Measurements from ENCODE around the gene RIBC2. TPM values are rescaled to one million over a fixed set of nuclear protein-coding genes. Genes with fewer than 3 reads are reported as not detected.

Gene RIBC2
- polyA plus RNA-seq, 6 donors from 2014 or later, result 0.20 TPM; not detected in 5

DNA sequence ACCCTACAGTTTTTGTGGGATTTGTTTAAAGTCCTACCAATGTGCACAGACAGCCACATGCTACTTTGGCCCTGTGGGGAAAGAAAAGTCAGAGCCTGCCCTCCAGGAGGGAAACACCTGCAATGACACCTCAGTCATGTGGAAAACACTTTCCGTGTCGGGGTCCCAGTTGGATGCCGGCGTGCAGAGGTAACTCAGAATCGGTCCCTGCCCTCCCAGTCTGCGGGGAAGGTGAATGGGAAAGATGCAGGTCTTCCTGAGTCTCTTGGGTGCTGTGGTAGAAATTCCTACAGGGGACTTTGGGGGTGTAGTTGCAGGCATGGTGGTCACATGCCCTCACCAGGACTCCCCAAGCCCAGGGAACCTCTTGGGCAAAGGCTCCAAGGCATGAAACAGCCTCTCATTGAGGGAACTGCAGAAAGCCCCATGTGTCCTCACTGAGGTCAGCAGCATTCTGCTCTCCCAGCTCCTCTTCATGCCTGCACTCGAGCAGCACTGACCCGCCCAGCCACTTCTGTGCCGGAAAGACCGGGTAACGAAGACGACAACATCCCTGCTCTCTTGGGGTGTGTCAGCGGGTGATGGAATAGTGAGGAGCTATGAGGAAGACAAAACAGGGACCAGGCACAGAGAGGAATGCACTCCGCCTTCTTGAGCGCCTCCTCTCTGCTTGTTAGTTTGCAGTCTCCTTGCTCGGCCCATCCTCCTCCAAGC lies 4.7 kb downstream of the RIBC2 start:
- Mint-ChIP-seq H3K4me1 (peaks cover 3 to 7% (median 6%) of the 10 kb centered on the region in 3 donors), H3K27me3 (peaks cover 0 to 6% (median 0%) of the 10 kb centered on the region in 3 donors), H3K4me3 (no peak overlapping the region), H3K9me3 (peaks cover 0 to 1% (median 0%) of the 10 kb centered on the region in 7 donors), H3K36me3 (no peaks in the 10 kb centered on the region), H3K27ac (peak overlapping the region in 1 of 6 donors; percentile 52)
- DNase-seq (no peak), ATAC-seq (ENCODE audit: low read depth in 2 of 2) (no peak)

DNA sequence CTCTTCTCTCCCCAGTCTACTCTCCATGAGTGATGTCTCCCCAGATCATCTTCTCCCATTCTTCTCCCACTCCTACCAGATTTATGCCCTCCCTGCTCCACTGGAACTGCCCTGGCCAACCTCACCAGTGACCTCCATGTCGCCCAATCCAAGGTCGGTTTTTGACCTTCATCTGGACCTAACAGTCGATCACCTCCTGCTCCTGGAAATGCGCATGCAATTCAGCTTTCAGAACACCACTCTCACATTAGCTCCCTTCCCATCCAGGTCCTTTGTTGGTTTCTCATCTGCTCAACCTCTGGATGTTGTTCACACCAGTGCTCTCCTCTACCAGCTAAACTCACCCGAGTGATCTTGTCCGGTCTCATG lies 5.3 kb downstream of the RIBC2 start:
- no peak for DNase-seq
- H3K27ac Mint-ChIP-seq, result peak overlapping the region in 2 of 6 donors; percentile 11 to 52
- H3K9me3 Mint-ChIP-seq, result peaks cover 0 to 1% (median 0%) of the 10 kb centered on the region in 7 donors
- ATAC-seq (ENCODE audit: low read depth in 2 of 2), result no peak
- H3K4me1 Mint-ChIP-seq, result peaks cover 2 to 4% (median 3%) of the 10 kb centered on the region in 3 donors
- no peak overlapping the region for H3K4me3 Mint-ChIP-seq
- H3K27me3 Mint-ChIP-seq, result peaks cover 0 to 3% (median 0%) of the 10 kb centered on the region in 3 donors
- no peaks in the 10 kb centered on the region for H3K36me3 Mint-ChIP-seq

DNA sequence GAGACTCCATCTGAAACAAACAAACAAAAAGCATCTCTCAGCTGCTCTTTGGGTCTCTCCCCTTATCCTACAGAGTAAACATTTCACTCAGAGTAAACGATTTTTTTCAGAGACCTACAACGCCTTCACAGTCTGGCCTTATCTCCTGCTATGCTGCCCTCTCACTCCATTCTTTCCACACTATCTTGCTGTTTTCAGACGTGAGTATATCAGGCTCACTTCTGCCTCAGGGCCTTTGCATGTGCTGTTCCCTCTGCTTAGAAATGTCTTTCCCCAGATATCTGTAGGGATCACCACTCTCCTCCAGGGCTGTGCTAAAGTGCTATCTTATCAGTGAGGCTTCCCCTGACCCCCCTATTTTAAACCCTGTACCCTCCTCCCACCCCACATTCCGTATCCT lies 6.5 kb downstream of the RIBC2 start:
- Mint-ChIP-seq H3K9me3 (peaks cover 0 to 2% (median 0%) of the 10 kb centered on the region in 7 donors), H3K27me3 (no peaks in the 10 kb centered on the region), H3K27ac (peak overlapping the region in 1 of 6 donors; percentile 60), H3K36me3 (no peaks in the 10 kb centered on the region), H3K4me1 (no peaks in the 10 kb centered on the region), H3K4me3 (no peak overlapping the region)
- DNase-seq (no peak), ATAC-seq (ENCODE audit: low read depth in 2 of 2) (no peak)

DNA sequence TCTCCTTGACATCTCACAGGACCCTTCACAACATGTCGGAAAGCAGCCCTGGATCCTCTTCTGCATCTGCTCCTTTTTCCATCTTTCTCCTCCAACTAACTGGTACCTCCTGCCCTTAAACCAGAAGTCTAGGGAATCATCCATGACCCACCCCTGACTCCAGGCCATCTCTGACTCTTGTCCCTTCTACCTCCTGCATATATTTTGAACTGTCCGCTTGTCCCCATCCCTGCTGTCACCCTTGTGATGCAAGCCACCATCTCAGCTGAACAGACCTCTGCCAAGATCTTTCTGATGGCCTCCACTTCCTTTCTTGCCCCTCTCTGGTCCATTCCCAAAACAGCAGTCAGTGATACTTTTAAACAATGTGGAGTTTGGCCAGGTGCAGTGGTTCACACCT lies 7.0 kb downstream of the RIBC2 start:
- Mint-ChIP-seq H3K27ac (peak overlapping the region in 2 of 6 donors; percentile 5 to 52), H3K36me3 (no peaks in the 10 kb centered on the region), H3K4me1 (no peaks in the 10 kb centered on the region), H3K9me3 (peaks cover 0 to 2% (median 0%) of the 10 kb centered on the region in 7 donors), H3K27me3 (no peaks in the 10 kb centered on the region), H3K4me3 (no peak overlapping the region)
- DNase-seq, result no peak
- no peak for ATAC-seq (ENCODE audit: low read depth in 2 of 2)

DNA sequence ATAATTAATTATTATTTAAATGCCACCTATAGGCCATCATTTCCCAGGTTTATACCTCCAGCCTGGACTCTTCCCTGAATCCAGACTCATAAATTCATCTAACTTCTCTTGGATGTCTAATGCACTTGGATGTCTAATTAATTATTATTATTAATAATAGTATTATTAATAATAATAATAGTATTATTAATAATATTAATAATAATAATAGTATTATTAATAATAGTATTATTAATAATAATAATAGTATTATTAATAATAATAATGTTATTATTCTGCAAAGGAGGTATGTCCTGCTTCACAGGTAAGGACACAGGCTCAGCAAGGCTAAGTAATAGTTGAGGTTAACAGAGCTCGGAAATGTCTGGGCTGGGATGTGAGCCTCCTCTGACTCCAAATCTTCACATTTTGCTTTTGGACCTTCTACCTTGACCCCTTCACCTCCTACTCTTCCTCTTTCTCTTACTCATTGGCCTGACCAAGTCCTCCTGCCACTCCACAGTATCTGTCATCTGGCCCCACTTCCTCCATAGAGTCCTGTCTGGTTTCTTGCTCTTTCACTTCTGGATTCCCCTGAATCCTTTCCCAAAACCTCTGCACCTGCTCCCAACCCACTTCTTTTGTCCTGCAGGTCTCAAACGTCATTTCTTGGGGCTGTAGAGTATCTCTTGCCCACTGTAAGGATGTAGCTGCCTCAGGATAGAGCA lies 8.0 kb downstream of the RIBC2 start:
- DNase-seq, result no peak
- ATAC-seq (ENCODE audit: low read depth in 2 of 2), result no peak
- H3K27ac Mint-ChIP-seq, result no peak overlapping the region

DNA sequence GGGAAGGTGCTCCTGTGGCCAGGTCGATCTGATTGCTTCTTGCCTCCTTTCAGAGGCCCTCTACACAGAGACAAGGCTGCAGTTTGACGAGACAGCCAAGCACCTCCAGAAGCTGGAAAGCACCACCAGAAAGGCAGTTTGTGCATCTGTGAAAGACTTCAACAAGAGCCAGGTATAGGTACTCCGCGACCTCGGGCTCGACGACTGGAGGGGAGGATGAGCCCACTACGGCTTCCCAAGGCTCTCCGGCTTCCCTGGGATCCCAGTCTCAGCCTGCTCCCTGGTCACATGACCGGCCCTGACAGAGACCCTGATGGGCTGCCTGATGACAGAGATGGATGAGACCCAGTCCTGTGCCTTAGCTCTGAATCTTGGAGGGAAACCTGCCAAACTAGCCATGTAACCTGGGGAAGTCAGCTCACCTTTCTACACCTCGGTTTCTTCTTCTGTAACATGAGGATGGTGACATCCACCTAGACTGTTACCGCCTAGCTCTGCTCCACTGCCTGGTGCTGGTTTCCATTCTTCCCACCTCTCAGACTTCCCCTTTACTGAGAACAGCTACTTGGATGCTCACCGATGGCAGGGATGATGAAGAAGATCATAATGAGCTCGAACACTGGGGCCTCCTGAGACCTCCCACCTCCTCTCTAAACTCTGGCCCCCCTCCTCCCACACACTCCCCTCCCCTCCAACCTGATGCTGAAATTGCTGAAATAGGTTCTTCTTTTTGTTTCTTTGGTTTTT lies 8.9 kb downstream of the RIBC2 start:
- Mint-ChIP-seq H3K4me1 (peaks cover 0 to 6% (median 0%) of the 10 kb centered on the region in 3 donors), H3K4me3 (no peak overlapping the region), H3K36me3 (peaks cover 0 to 16% of the 10 kb centered on the region in 2 donors), H3K27me3 (peaks cover 0 to 15% (median 0%) of the 10 kb centered on the region in 3 donors), H3K9me3 (peaks cover 0 to 11% (median 10%) of the 10 kb centered on the region in 7 donors), H3K27ac (peak overlapping the region in 1 of 6 donors; percentile 59)
- ATAC-seq (ENCODE audit: low read depth in 2 of 2) (no peak), DNase-seq (no peak)

More for the DNA sequence above, 8.0 kb downstream of the RIBC2 start:
- peaks cover 0 to 7% (median 0%) of the 10 kb centered on the region in 3 donors for H3K27me3 Mint-ChIP-seq
- peaks cover 0 to 7% of the 10 kb centered on the region in 2 donors for H3K36me3 Mint-ChIP-seq
- H3K4me3 Mint-ChIP-seq, result no peak overlapping the region
- H3K4me1 Mint-ChIP-seq, result peaks cover 0 to 5% (median 0%) of the 10 kb centered on the region in 3 donors
- peaks cover 0 to 6% (median 4%) of the 10 kb centered on the region in 7 donors for H3K9me3 Mint-ChIP-seq

DNA sequence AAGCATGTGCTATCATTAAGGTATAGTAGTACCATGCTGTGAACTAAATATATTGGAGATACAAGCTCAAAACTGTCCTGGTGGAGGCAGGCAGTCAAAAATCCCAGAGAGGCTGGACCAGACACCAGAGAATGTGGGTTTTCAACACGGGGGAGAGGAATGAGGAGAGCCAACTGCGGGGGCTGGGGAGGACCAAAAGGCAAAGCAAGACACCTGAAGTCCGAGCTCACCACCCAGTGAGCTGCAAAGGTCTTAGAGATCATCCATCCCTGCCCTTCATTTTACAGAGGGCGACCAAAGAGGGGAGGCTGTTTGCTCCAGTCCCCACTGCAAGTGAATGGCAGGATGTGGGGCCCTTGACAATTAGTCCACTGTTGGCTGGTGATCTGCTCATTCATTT lies 10.0 kb downstream of the RIBC2 start:
- H3K4me1 Mint-ChIP-seq, result peaks cover 6 to 14% (median 7%) of the 10 kb centered on the region in 3 donors
- peak overlapping the region in 1 of 6 donors; percentile 73 for H3K27ac Mint-ChIP-seq
- peaks cover 0 to 16% of the 10 kb centered on the region in 2 donors for H3K36me3 Mint-ChIP-seq
- H3K9me3 Mint-ChIP-seq, result peaks cover 0 to 11% (median 10%) of the 10 kb centered on the region in 7 donors
- DNase-seq, result no peak
- no peak for ATAC-seq (ENCODE audit: low read depth in 2 of 2)
- peaks cover 0 to 24% (median 0%) of the 10 kb centered on the region in 3 donors for H3K27me3 Mint-ChIP-seq
- no peak overlapping the region for H3K4me3 Mint-ChIP-seq

DNA sequence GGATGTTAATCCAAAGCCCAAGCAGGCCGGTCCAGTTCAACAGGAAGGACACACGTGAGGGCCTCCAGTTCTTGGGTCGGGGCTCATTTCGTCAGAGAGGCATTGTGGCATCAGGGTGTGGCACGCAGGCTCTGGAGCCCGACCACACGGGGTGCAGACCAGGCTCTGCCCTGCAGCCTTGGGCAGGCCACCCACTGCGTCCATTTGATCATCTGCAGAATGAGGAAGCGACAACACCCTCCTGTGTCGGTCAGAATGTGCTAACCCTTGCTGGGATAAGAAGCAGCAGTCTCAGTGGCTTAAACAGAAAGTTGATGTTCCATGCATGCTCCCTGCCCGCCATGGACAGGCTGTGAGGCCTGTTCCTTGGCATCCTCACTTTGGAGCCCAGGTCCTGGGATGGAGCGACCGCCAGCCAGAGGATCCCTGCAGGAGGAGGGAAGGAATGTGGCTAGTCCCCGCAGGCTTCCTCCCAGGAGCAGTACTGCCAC lies 10.8 kb downstream of the RIBC2 start:
- Mint-ChIP-seq H3K4me1 (peaks cover 14 to 21% (median 15%) of the 10 kb centered on the region in 3 donors), H3K36me3 (peaks cover 0 to 16% of the 10 kb centered on the region in 2 donors), H3K27ac (no peak overlapping the region), H3K27me3 (peaks cover 0 to 25% (median 0%) of the 10 kb centered on the region in 3 donors), H3K9me3 (peaks cover 0 to 11% (median 10%) of the 10 kb centered on the region in 7 donors), H3K4me3 (no peak overlapping the region)
- ATAC-seq (ENCODE audit: low read depth in 2 of 2) (no peak), DNase-seq (no peak)

DNA sequence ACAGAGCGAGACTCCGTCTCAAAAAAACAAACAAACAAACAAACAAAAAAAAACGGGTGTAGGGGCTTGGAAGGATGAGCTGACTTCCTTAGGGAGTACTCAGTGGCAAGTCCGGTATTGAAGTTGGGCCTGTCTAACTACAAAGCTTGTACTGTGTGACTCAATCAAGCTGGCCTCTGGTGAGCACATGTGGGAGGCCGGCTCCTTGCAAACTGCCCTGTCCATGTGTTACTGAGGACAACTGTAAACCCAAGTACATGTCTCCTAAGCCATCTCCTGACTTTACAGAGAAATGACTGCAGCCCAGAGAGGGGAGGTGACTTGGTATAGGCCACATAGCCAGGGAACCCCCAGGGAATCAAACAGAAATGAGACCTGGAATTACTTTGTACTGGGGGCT lies 11.6 kb downstream of the RIBC2 start:
- Mint-ChIP-seq H3K27ac (no peak overlapping the region), H3K9me3 (peaks cover 0 to 11% (median 10%) of the 10 kb centered on the region in 7 donors)
- DNase-seq, result no peak

DNA sequence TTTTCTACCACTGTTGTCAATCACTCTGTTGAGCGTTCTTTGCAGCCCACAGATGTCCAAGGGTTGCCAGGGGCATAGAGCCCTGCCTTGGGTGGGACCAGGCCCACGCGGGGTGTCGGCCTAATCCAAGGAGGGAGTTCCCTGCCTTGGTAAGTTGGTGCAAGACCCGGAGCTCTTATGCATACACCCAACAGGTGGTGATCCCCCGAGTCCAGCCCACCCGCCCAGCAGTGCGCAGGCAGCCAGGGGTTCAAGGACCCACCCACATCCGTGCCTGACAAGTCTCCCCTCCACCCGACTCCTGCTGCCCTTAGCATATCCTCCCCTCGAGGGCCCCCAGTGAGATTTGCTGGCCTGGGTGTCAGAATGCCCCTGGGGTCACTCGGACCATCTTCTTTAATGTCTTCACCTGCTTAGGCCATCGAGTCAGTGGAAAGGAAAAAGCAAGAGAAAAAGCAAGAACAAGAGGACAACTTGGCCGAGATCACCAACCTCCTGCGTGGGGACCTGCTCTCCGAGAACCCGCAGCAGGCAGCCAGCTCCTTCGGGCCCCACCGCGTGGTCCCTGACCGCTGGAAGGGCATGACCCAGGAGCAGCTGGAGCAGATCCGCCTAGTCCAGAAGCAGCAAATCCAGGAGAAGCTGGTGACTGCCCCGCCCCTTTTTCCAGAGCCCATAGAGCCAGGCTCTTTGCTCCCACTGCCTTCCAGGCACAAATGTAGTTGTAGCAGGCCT lies 12.2 kb downstream of the RIBC2 start:
- H3K27me3 Mint-ChIP-seq, result peaks cover 0 to 25% (median 0%) of the 10 kb centered on the region in 3 donors
- DNase-seq (no peak), ATAC-seq (ENCODE audit: low read depth in 2 of 2) (no peak)
- peaks cover 17 to 25% (median 18%) of the 10 kb centered on the region in 3 donors for H3K4me1 Mint-ChIP-seq
- H3K27ac Mint-ChIP-seq, result no peak overlapping the region
- peak overlapping the region in 1 of 8 donors; percentile 58 for H3K4me3 Mint-ChIP-seq
- H3K9me3 Mint-ChIP-seq, result peaks cover 0 to 11% (median 8%) of the 10 kb centered on the region in 7 donors
- peaks cover 0 to 16% of the 10 kb centered on the region in 2 donors for H3K36me3 Mint-ChIP-seq

More for the DNA sequence above, 11.6 kb downstream of the RIBC2 start:
- Mint-ChIP-seq H3K4me1 (peaks cover 17 to 25% (median 18%) of the 10 kb centered on the region in 3 donors), H3K4me3 (no peak overlapping the region), H3K27me3 (peaks cover 0 to 25% (median 0%) of the 10 kb centered on the region in 3 donors), H3K36me3 (peaks cover 0 to 16% of the 10 kb centered on the region in 2 donors)
- ATAC-seq (ENCODE audit: low read depth in 2 of 2), result no peak

DNA sequence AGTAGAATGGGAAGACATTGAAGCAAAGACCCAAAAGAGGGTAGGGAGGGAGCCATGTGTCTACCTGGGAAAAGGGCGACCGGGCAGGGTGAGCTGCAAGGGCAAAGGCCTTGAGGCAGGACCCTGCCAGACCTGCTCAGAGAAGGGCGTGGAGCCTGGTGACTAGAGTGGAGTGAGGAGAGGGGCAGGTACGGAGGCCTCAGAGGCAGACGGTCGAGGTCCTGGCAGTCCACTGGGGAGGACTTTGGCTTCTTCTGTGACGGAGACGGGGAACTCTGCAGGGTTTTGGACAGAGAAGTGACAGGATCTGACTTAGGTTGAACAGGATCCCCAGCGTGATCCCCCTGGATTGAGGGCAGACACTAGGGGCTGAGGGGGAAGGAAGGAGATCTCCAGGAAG lies 12.9 kb downstream of the RIBC2 start:
- no peak for DNase-seq
- H3K36me3 Mint-ChIP-seq, result peaks cover 0 to 16% of the 10 kb centered on the region in 2 donors
- ATAC-seq (ENCODE audit: low read depth in 2 of 2), result no peak
- peaks cover 0 to 25% (median 0%) of the 10 kb centered on the region in 3 donors for H3K27me3 Mint-ChIP-seq
- H3K4me1 Mint-ChIP-seq, result peaks cover 17 to 25% (median 18%) of the 10 kb centered on the region in 3 donors
- peaks cover 0 to 11% (median 8%) of the 10 kb centered on the region in 7 donors for H3K9me3 Mint-ChIP-seq
- no peak overlapping the region for H3K27ac Mint-ChIP-seq
- peak overlapping the region in 2 of 8 donors; percentile 25 to 58 for H3K4me3 Mint-ChIP-seq

DNA sequence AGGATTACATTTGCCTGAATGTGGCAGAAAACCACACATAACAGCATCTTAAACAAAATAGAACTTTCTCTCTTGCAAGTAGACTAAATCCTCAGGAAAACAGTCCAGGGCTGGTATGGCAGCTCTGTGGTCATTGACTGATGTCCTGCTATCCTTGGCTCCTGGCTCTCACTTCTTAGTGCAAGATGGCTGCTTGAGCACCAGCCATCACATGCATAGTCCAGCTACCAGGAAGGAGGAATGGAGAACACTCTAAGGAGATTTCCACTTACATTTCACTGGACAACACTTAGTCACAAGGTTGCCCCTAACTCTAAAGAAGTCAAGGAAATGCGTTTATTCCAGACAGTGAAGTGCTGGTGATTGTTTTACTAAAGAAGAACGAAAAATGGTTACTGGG lies 13.6 kb downstream of the RIBC2 start:
- ATAC-seq (ENCODE audit: low read depth in 2 of 2) (no peak), DNase-seq (no peak)
- Mint-ChIP-seq H3K27ac (no peak overlapping the region), H3K4me1 (peaks cover 17 to 30% (median 18%) of the 10 kb centered on the region in 3 donors), H3K36me3 (peaks cover 0 to 16% of the 10 kb centered on the region in 2 donors), H3K9me3 (peaks cover 0 to 11% (median 8%) of the 10 kb centered on the region in 7 donors), H3K27me3 (peaks cover 0 to 25% (median 0%) of the 10 kb centered on the region in 3 donors), H3K4me3 (peak overlapping the region in 1 of 8 donors; percentile 35)

Measured in naive B cell (primary cell).